Panc1 (cell line): Measurements from ENCODE around the gene AGBL4. TPM values are rescaled to one million over a fixed set of nuclear protein-coding genes. Genes with fewer than 3 reads are reported as not detected.

ENCODE experiments used
- ATAC-seq: fragments of 200-7000 bp; cut with Tn5 transposase; 2 replicates; pipeline ENCODE4 v1.9.1; 2020; ENCODE audit warnings: mild to moderate bottlenecking, moderate library complexity
- BruUV-seq: library from RNA; stranded (reverse); fragments of 400-500 nt; replicated peaks from 2 replicates; lab custom pipeline; 2021; lab: Mats Ljungman, UMichigan
- CTCF ChIA-PET: fragments of 300-600 bp; sonication (Branson Sonifier 250); formaldehyde crosslinking; loops from one replicate; lab custom pipeline; 2022; ENCODE audit warnings: antibody characterized with exemption; lab: Charles Lee
- POLR2A ChIA-PET: fragments of 300-600 bp; sonication (Branson Sonifier 250); formaldehyde crosslinking; loops from one replicate; lab custom pipeline; 2022; ENCODE audit warnings: antibody characterized with exemption; lab: Charles Lee
- DNase-seq: peaks from one replicate; pipeline ENCODE4 v3.0.0-alpha.2; 2010; ENCODE audit warnings: low read depth, low spot score
- H3K27ac ChIP-seq: 2 replicates; pipeline ENCODE4 v1.5.1; 2011; ENCODE audit warnings: mild to moderate bottlenecking, low read length, inconsistent platforms
- H3K27me3 ChIP-seq: fragments of 200-500 bp; sonication (Bioruptor generic); 2 replicates; pipeline ENCODE4 v1.6.0; 2014; ENCODE audit warnings: low read length, inconsistent platforms; ENCODE audit not compliant: control insufficient read depth, insufficient read depth
- H3K36me3 ChIP-seq: fragments of 200-500 bp; sonication (Bioruptor generic); 2 replicates; pipeline ENCODE4 v1.5.1; 2014; ENCODE audit warnings: inconsistent platforms, mild to moderate bottlenecking, low read length, moderate library complexity; ENCODE audit not compliant: control insufficient read depth, insufficient read depth
- H3K4me1 ChIP-seq: 2 replicates; pipeline ENCODE4 v1.5.1; 2011; ENCODE audit warnings: inconsistent platforms, mild to moderate bottlenecking, low read length, moderate library complexity; ENCODE audit not compliant: control insufficient read depth, insufficient read depth
- H3K4me3 ChIP-seq, 2 experiments: 2 replicates each; pipeline ENCODE4 v1.5.1; 2011 to 2012; ENCODE audit warnings: low read depth in 2 of 2, low read length in 2 of 2, mild to moderate bottlenecking in 2 of 2, inconsistent platforms in 1 of 2, moderate library complexity in 1 of 2
- H3K9me3 ChIP-seq: fragments of 200-500 bp; sonication (Bioruptor generic); 2 replicates; pipeline ENCODE4 v1.5.1; 2014; ENCODE audit warnings: low read depth, mild to moderate bottlenecking, inconsistent platforms, low read length, moderate library complexity; ENCODE audit not compliant: control insufficient read depth, insufficient read depth
- CTCF ChIP-seq: fragments of 450-650 bp; IDR thresholded peaks from 2 replicates; pipeline ENCODE4 v1.5.1; 2017; ENCODE audit warnings: mild to moderate bottlenecking
- POLR2AphosphoS5 ChIP-seq: IDR thresholded peaks from 2 replicates; pipeline ENCODE4 v1.6.1; 2012; ENCODE audit warnings: mild to moderate bottlenecking, low read depth, low read length, moderate library complexity
- SIN3A ChIP-seq: IDR thresholded peaks from 2 replicates; pipeline ENCODE4 v1.6.1; 2012; ENCODE audit warnings: low read depth, mild to moderate bottlenecking, low read length, moderate library complexity, borderline replicate concordance; ENCODE audit not compliant: insufficient read depth
- TCF7L2 ChIP-seq: IDR thresholded peaks from 2 replicates; pipeline ENCODE4 v1.6.1; 2011; ENCODE audit warnings: mild to moderate bottlenecking, low read depth, low read length, inconsistent platforms
- in situ Hi-C: cut with HindIII; loops from 2 replicates; pipeline ENCODE4 v1.10.0; 2016; ENCODE audit warnings: low sequenced_read_pairs, low pct_unique_long_range_greater_than_20kb
- intact Hi-C: fragments of 100-400 bp; cut with micrococcal nuclease; formaldehyde crosslinking; loops from one replicate; pipeline ENCODE4 v1.10.0; 2022; ENCODE audit not compliant: unreplicated experiment
- total RNA-seq: library from RNA; stranded (reverse); gene quantifications from one replicate; pipeline ENCODE4 v1.2.1, GENCODE V29; 2021; ENCODE audit not compliant: unreplicated experiment
- TF ChIP-seq, protein P1 (sequence below), 2 experiments: IDR thresholded peaks; 2 replicates each; pipeline ENCODE4 v1.6.1; 2011 to 2012; ENCODE audit warnings: low read depth in 2 of 2, control low read depth in 1 of 2, low read length in 1 of 2, mild to moderate bottlenecking in 1 of 2, moderate library complexity in 1 of 2; ENCODE audit not compliant: insufficient read depth in 1 of 2

AGBL4 gene
- total RNA-seq, 1 experiment from 2014 or later: not detected

DNA sequence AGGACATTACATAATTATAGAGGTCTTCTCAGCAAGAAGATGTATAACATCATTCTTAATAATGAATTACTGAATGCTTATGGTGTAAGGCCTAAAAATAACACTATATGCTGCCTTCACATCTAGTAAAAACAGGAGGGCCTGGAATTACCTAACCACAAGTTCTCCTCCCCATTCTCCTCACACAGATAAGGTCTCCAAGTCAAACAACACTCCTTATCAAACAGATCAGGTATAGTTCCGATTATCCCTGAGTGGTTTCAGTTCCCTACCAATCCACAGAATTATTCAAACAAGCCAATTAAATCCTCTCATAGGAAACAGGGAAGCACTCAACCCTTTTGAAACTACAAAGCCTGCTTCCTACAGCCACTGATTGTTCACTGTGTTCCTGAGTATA lies 4.0 kb upstream of the AGBL4 start:
- Histone ChIP-seq H3K9me3 (no peaks in the 10 kb centered on the region), H3K27ac (no peak overlapping the region), H3K36me3 (no peaks in the 10 kb centered on the region), H3K27me3 (no peaks in the 10 kb centered on the region), H3K4me1 (no peaks in the 10 kb centered on the region), H3K4me3 (no peak overlapping the region)
- in situ Hi-C loops: no loop called here
- no peak for ATAC-seq
- POLR2A ChIA-PET: no interaction called here
- intact Hi-C loops: no loop called here
- no peak for TF ChIP-seq TCF7L2
- TF ChIP-seq, protein P1, sequence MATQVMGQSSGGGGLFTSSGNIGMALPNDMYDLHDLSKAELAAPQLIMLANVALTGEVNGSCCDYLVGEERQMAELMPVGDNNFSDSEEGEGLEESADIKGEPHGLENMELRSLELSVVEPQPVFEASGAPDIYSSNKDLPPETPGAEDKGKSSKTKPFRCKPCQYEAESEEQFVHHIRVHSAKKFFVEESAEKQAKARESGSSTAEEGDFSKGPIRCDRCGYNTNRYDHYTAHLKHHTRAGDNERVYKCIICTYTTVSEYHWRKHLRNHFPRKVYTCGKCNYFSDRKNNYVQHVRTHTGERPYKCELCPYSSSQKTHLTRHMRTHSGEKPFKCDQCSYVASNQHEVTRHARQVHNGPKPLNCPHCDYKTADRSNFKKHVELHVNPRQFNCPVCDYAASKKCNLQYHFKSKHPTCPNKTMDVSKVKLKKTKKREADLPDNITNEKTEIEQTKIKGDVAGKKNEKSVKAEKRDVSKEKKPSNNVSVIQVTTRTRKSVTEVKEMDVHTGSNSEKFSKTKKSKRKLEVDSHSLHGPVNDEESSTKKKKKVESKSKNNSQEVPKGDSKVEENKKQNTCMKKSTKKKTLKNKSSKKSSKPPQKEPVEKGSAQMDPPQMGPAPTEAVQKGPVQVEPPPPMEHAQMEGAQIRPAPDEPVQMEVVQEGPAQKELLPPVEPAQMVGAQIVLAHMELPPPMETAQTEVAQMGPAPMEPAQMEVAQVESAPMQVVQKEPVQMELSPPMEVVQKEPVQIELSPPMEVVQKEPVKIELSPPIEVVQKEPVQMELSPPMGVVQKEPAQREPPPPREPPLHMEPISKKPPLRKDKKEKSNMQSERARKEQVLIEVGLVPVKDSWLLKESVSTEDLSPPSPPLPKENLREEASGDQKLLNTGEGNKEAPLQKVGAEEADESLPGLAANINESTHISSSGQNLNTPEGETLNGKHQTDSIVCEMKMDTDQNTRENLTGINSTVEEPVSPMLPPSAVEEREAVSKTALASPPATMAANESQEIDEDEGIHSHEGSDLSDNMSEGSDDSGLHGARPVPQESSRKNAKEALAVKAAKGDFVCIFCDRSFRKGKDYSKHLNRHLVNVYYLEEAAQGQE (IDR thresholded peaks at IDR 0.05; ENCODE audit: insufficient read depth in 1 of 2, low read depth in 2 of 2, low read length in 1 of 2): no peak
- no peak for TF ChIP-seq POLR2AphosphoS5
- no peak for TF ChIP-seq SIN3A
- TF ChIP-seq CTCF: no peak
- no TSS peak for BruUV-seq
- CTCF ChIA-PET: no interaction called here
- DNase-seq: no peak

DNA sequence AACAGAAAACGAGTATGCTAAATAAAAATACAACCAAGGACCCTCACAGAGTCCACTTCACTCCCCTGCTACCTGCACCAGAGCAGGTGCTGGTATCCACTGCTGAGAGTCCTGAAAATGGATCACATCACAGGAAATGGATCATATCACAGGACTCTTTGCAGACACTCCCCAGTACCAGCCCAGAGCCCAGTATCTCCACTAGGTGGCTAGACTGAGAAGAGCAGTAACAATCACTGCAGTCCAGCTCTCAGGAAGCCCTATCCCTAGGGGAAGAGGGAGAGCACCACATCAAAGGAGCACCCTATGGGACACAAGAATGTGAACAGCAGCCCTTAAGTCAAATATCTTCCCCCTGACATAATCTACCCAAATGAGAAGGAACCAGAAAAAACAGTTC lies 28.0 kb downstream of the AGBL4 start:
- intact Hi-C loops: no loop called here
- Histone ChIP-seq H3K27me3 (no peaks in the 10 kb centered on the region), H3K4me1 (no peaks in the 10 kb centered on the region), H3K27ac (no peak overlapping the region), H3K9me3 (no peaks in the 10 kb centered on the region), H3K36me3 (no peaks in the 10 kb centered on the region), H3K4me3 (no peak overlapping the region)
- ATAC-seq (no peak), DNase-seq (no peak)
- CTCF ChIA-PET: no interaction called here
- POLR2A ChIA-PET: no interaction called here
- TF ChIP-seq POLR2AphosphoS5 (no peak), CTCF (0 out of 2 replicates have a peak, but pooled peaks have one; percentile 5), SIN3A (no peak), TCF7L2 (no peak)
- TF ChIP-seq, protein P1 (IDR thresholded peaks at IDR 0.05; ENCODE audit: insufficient read depth in 1 of 2, low read depth in 2 of 2, low read length in 1 of 2): no peak
- in situ Hi-C loops: no loop called here
- no TSS peak for BruUV-seq
